Central memory CD4-positive, alpha-beta T cell (primary cell): ENCODE measurements around the gene KNSTRN.

ENCODE experiments used
- DNase-seq: peaks from one replicate; pipeline ENCODE4 v3.0.0; 2022

Gene KNSTRN

DNA sequence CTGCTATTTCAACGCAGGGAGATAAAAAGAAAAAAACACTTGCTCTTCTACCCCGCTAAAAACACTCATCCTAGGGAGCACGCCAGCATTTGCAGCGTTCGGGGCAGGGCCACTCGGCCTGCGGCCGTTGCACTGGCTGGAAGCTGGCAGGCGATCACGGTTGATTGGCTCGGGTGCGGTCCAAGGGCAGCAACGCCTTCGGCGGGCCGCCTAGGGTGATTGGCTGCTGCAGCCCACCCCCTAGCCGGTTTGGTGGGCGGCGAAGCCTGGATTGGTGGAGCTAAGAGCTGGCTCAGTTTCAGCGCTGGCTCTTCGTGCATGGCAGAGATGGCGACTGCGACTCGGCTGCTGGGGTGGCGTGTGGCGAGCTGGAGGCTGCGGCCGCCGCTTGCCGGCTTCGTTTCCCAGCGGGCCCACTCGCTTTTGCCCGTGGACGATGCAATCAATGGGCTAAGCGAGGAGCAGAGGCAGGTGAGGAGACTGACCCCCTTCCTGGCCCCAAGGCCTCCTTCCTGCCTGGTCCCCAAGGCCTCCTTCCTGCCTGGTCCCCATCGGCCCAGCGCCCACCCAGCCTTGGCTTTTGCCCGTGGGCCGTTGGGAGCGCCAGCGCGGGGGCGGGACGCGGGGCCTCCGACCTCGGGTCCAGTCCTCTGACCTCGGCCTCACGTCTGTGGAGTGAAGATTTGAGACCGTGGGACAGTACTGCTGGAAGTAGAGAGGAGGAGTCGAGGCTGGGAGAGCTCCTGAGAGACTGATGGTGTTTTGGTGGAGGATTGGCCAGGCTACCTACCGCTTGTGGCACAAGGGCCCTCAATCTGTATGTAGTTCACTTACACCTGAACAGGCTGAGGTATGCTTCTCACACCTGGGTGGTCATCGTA is 23.2 kb downstream of the KNSTRN start, which contains the start of gene IVD:
TSS of gene IVD (plus strand) at position 295 of the 881 bp plus-strand sequence. CDS start at position 328, 33 bp downstream.
- DNase-seq, result peak; percentile 78

DNA sequence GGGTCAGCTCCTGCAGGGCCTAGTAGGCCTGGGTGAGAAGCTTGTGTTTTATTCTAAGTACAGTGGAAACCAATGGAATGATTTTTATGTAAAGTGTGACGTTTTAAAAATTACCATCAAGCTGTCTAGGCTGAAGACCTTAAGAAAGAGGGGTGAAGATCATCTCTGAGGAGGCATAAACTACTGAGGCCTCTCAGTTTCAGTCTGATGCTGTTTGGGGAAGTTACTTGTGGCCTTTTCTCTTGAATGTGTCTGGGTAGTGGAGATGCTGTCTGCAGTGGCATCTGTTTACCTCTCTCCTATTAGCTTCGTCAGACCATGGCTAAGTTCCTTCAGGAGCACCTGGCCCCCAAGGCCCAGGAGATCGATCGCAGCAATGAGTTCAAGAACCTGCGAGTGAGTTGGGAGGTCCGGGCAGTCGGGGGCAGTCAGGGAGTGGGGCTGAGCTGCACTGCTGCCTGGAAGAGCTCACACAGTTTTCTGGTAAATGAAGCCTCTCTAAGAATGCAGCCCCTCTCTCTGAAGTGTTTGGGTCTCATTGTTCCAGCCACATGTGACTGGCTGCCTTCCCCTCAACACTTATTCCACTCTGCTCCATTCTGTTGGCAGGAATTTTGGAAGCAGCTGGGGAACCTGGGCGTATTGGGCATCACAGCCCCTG is 24.9 kb downstream of the KNSTRN start:
- no peak for DNase-seq

DNA sequence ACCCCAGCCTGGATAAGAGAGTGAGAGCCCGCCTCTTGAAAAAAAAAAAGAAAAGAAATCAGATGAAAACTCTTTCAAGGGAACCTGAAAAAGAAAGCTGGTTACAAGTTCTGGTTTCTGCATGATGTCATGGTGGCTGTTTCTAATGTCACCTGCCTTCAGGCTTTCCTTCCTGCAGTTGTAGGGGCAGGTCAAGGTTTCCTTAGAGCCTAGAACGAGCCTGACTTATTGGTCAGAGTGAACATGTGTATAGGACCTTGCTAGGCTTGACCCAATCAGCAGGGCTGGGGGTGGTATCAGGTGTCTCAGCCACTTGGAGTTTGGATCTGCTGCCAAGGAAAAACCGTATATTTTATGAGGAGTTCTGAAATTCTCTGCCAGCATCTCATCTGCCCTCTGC is 26.8 kb downstream of the KNSTRN start:
- no peak for DNase-seq

DNA sequence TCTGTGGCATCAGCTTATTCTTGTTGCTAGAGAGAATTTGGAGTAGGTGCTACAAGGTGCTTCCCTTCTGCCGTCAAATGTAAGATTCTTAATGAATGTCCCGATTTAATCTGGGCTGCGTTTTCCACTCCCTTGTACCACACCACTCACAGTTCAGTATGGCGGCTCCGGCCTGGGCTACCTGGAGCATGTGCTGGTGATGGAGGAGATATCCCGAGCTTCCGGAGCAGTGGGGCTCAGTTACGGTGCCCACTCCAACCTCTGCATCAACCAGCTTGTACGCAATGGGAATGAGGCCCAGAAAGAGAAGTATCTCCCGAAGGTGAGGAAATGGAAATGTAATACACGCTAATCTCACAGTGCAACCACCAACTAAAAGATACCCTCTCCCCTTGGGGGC is 28.0 kb downstream of the KNSTRN start:
- no peak for DNase-seq

DNA sequence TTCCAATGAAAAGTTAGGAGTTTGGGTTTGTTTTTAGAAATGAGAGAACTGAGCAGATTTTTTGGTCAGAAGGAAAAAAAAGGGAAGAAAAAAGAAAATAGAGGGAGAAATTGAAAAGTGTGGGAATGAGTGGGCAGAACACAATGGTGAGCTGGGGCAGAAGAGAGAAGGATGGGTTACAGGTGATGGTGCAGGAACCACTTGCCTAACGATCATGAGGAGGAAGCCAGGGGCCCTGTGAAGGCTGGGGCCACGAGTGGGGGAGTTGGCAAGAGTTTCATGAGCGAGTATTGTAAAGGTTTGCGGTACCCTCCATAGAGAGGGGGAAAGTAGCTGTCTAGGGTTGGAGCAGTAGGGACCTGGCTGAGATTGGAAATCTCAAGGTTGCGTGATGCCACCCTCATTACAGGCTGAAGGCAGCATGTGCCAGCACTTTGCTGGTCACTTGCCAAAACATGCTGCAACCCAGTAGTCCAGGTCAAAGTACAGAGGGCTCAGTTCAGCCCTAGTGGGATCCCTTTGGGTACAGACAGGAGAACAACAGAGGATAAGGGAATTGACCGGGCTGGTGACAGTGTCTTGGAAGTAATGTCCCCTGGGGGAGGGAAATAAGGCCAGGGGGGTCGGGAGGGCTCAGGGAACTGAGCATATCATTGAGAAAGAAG is 29.7 kb downstream of the KNSTRN start:
- no peak for DNase-seq

DNA sequence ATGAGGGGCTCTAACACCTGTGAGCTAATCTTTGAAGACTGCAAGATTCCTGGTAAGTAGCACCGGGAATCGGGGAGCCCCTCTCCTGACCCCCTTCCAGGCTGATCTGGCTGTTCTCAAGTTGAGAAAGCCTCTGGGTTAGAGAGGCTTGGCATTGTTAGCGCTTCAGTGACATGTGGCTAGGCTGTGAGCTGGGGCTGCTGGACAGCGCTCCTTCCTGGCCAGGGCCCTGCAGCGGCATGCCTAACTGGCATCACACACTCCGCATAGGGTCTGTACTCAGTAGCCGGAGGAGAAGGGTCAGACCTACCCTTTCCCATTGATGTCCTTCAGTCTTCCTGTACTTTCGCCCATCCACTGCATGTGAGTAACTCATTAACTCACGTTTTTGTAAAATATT is 30.5 kb downstream of the KNSTRN start:
- no peak for DNase-seq

DNA sequence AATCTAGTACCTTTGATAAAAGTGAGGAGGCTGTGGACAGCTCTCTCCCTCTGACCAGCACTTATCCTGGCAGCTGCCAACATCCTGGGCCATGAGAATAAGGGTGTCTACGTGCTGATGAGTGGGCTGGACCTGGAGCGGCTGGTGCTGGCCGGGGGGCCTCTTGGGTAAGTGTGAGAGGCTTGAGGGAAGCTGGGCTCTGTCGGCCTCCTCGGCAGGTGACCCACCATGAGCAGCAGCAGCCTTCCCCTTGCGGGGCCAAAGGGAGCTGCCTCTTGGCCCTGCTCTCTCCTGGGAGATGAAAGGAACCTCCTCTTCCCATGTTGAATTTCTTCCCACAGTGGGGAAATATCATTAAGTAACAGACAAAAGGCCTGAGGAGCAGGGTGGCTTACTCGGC is 32.3 kb downstream of the KNSTRN start:
- no peak for DNase-seq

DNA sequence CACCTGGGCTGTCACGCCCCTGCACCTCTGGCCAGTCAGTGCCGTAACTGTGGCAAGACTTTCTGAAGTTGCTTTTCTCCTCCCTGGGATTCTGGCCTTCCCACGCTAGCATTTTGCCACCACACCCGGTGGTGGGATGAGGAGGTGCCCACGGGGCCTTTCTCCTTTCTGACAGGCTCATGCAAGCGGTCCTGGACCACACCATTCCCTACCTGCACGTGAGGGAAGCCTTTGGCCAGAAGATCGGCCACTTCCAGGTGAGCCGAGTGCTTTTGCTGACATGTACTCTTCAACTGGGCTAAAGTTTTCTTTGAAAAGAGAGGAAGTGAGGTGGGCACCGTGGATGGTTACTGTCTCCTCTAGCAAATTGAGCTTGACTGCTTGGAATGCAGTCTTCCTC is 32.7 kb downstream of the KNSTRN start:
- no peak for DNase-seq

DNA sequence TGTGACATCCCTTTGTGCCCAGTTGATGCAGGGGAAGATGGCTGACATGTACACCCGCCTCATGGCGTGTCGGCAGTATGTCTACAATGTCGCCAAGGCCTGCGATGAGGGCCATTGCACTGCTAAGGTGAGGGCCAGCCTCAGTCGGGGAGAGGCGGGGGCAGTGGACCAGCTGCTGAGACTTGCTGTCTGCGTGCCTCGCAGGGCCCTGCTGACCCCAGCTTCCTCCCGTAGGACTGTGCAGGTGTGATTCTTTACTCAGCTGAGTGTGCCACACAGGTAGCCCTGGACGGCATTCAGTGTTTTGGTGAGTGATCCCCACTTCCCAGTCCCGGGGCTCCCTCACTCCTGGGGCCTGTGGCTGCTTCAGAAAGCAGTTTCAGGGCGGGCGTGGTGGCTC is 33.5 kb downstream of the KNSTRN start:
- no peak for DNase-seq

DNA sequence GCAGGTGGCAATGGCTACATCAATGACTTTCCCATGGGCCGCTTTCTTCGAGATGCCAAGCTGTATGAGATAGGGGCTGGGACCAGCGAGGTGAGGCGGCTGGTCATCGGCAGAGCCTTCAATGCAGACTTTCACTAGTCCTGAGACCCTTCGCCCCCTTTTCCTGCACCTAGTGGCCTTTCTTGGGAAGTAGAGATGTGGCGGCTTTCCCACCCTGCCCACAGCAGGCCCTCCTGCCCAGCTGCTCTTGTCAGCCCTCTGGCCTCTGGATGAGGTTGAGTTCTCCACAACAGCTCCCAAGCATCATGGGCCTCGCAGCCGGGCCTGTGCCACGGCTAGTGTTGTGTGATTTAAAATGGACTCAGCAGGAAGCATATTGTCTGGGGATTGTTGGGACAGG is 35.6 kb downstream of the KNSTRN start:
- no peak for DNase-seq

DNA sequence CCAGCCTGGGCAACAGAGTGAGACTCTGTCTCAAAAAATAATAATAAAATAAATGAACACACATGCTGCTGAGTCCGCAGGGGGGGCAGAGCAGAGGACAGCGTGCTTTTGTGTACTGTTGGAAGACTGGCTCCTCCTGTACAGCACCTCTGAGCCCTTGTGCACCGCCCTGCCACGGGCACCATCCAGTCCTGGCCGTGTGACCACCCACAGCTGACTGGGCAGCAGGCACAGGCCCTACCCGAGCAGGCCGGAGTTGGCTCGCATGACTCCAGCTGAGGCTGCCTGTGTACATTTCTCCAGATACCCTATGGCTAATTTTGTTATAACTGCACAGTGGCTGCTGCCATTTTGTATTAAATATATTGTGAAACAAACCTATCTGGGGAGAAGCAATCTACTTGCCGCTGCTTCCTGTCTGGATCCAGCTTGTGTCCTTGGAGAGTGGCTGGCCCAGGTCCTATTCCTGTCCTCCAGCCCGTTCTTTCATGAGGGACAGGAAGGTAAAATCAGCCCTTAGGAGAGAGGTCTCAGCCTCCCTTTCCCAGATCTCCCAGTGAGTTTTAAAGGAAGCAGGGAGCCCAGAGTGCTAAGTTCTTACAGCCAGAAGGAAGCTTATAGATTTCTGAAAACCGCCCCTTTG is 37.7 kb downstream of the KNSTRN start:
- no peak for DNase-seq

DNA sequence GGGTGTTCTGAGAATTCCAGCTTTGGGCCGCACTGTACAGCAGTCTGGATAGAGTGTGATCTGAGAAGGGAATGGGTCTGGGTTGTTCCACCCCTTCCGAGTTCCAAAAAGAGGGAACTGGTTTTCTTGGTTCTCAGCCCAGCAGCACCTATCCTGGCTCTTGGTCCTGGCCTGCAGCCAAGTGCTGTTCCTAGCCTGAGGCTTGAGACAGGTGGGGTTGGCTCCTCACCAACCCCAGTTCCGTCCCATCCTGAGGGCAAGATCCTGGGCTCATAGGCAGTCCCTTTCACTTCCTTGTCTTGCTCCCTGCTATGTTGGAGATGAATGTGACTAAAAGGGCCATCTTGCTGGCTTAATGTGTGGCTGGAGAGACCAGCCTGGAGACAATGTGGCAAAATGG is 38.3 kb downstream of the KNSTRN start:
- DNase-seq, result no peak

DNA sequence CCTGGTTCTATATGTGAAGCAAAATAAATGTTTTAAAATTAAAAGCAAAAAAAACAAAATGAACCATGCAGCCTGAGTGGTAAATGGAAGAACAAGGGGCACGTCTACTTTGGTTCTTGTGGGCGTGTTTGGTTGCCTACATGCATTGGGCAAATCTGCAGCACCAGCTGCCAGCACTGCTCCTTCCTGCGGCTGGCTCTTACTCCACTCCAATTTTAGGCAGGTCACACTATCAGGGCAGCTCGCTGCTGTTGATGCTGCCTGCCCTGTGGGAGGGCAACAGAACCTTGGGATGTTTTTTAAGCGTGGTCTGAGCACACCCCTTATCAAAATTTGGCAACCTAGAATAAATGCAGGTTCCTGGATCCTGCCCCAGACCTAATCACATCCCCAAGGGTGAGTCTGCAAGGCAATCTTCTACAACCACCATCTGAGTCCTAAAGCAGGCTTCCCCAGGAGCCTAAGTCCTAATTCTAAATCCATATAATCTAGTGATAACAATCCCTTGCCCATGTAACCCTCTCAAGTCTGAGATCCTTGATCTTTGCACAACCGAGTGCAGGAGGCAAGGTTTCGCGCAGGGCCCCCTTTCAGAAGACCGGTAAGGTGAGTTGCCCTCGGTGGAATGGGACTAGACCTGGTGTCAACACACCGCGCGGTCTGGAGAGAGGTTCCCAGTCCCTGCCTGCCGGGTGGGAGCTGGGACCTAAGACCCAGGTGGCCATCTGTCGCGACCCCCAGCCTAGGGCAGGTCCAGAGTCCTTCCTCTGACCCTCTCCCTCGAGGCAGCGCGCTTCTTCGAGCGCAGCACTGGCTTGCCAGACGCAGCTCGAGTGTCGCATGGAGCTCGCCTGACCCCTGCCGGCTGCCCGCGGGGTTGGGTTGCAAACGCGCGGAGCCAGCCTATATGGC is 39.0 kb downstream of the KNSTRN start:
- peak; percentile 66 for DNase-seq

DNA sequence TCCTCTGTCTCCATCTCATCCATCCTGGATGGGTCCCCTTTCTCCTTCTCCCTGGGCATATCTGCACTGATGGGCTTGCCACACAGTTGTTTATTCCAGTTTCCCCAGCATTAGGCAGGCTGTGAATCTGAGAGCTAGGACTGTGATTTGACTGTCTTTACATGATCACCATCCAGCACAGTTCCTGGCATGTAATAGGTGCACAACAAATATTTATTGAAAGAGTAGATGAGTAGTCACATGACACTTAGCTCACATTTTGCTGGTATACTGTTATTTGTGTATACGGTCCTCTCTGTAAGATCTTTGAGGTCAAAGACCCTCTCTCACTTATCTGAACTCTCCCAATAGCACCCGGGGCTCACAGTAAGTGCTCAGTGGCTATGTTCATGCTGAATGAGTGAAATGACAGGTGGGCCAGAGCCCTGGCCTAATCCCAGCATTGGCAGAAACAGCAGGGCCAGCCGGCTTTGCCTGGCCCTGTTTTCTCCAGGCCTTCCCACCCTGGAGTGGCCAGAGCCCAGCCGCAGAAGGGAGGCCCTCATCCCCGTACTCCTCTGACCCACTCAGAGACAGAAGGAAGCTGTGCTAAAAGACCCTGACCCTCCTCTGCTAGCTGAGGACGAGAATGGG is 42.1 kb downstream of the KNSTRN start:
- no peak for DNase-seq

DNA sequence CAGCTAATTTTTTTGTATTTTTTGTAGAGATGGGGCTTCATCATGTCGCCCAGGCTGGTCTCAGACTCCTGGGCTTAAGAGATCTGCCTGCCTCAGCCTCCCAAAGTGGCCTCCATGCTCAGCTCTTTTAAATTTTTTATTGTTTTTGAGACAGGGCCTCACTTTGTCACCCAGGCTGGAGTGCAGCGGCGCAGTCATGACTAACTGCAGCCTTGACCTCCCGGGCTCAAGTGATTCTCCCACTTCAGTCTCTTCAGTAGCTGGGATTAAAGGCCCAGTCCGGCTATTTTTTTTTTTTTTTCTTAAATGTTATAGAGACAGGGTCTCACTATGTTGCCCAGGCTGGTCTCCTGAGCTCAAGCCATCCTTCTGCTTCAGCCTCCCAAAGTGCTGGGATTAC is 43.2 kb downstream of the KNSTRN start:
- no peak for DNase-seq

DNA sequence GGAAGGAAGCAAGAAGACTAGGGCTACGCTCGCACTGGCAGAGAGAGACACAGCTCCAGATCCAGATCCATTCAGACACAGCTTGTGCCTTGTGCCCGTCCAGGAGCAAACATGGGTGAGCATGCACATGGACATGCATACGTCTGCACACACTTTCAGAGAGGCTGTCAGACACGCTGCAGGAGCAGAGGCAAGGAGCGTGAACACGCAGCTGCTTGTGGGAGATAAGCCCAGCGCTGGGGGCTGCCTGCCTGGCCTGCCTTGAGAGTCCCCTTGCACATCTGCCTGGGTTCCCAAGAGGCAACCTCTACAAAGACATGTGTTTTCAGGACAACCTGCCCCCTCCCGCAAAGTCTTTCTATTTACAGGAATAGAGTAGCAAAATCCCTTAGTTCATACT is 44.7 kb downstream of the KNSTRN start:
- no peak for DNase-seq

DNA sequence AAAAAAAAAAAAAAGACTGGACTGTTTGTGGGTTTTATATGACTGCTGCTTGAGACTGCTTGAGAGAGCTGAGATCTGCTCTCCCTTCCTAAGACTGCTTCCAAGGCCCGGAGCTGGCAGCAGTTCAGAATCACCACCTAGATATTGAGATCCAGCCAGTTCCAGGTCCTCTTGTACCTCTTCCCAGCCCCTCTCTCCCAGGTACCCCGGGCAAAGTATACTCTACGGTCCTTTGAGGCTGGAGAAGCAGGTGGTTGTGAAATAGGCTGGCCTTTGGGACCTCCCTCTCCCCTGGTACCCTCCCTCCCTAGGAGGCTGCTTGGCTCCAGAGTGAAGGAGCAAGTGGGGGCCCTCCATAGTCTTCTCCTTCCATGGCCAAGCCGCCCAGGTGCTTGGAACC is 45.7 kb downstream of the KNSTRN start:
- no peak for DNase-seq

DNA sequence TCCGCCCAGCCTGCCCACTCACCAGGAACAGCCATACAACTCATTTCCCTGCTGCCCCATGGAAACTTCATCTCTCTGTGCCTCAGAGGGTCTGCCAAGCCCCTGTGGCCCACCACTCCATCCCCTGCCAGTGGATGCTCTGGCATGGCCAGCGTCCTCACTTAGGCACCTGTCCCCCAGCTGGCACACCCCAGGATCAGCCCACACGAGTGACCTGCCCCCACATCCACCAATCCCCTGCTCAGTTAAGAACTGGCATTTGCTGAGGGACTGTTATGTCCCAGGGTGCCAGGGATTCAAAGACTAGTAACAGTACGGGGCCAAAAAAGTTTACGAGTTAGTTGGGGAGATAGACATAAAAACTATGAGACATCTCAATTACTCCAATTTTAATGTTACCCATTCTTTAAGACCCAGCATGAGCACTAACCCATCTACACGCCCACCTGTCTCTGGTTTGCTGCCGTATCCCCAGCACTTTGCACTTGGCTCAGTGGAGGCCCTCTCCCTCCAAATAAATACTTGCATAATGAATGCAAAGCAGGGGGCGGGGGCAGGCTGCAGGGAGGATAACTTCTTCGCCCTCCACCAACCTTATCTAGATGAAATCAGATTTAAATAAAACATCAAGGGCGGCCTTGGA is 46.7 kb downstream of the KNSTRN start:
- no peak for DNase-seq

DNA sequence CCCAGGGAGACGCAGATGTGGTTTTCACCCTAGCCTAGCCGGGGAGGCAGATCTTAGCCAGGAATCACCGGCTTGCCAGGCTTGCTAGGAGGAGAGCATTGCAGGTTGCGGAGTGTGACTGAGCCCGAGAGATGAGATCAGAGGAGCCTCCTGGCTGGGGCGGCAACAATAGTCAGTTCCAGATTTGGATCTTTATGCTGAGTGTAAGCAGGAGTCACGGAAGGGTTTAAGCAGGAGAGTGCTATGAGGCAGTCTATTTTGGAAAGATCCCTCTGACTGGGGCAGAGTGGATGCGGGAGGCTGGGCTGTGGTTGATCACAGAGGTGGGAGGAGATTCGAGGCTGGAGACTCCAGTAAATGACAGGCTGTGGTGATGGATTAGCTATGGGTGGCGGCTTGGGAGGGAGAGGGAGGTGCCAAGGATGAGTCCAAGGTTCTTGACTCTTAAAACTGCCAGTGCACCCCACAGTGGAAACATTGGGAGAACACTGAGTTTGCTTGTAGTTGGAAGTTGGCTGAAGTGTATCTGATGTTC is 47.8 kb downstream of the KNSTRN start:
- DNase-seq, result no peak

DNA sequence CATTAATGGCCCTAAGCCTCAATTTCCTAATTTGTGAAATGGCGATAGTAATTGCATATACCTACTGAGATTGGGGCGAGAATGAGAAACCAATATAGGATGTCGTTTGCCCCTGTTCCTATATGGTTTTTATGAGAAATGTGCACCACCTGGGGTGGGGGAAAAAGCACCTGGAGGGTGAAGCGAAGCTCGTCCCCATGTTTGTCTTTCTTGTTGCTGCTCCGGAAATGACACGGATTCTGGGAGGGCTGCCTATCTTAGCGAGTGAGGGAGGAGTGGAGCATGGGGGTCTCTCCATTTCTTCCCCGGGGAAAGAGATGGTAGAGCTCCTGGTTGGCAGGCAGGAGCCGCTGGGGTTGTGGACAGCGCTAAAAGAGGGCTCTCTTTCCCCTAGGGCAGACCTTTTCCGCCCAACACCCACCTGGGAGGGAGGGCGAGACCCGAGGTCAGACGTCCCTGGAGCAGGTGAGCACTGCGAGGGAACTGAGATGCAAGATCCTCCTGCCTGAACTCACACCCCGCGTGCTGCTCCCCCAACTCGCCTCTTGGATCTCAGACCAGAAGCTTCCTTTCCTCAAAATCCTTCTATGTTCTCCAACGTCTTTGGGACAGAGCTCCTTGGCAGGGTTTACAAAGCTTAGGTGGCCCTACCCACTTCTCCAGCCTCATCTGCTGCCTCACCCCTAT is 52.6 kb downstream of the KNSTRN start:
- DNase-seq, result no peak
